ENCODE results near the gene ABHD16B.
A peak's percentile ranks its signal among the peaks of the same experiment; 100 is the strongest.
"Not testable (repeated sequence)": the region's sequence is repeated elsewhere in the genome, so short reads cannot be mapped to it uniquely, and the experiment has no call there.

The ABHD16B gene

GRCh38 chr20:63855363-63856097 is 5.8 kb upstream of the ABHD16B start:
- no peak for DNase-seq

GRCh38 chr20:63856098-63856511 is 5.2 kb upstream of the ABHD16B start:
- no peak for DNase-seq

GRCh38 chr20:63857764-63858392 is 3.4 kb upstream of the ABHD16B start:
- no peak for DNase-seq

GRCh38 chr20:63858393-63859165 is 2.7 kb upstream of the ABHD16B start:
- DNase-seq = peak in 1 of 2 experiments; percentile 35

GRCh38 chr20:63859166-63859699 is 2.1 kb upstream of the ABHD16B start:
- DNase-seq = no peak

- no peak for DNase-seq
Measured at GRCh38 chr20:63860325-63861051, 810 bp upstream of the ABHD16B start.

- DNase-seq = no peak
Measured at GRCh38 chr20:63861981-63862901, 943 bp downstream of the ABHD16B start.

- no peak for DNase-seq
Measured at GRCh38 chr20:63863021-63863797, 1.9 kb downstream of the ABHD16B start.

GRCh38 chr20:63863798-63864544 is 2.7 kb downstream of the ABHD16B start:
- peak; percentile 35 to 77 for DNase-seq

- no peak for DNase-seq
Measured at GRCh38 chr20:63864545-63864977, 3.3 kb downstream of the ABHD16B start.

- peak; percentile 99 for DNase-seq
Measured at GRCh38 chr20:63864978-63865640, 3.8 kb downstream of the ABHD16B start, which contains the start of gene TPD52L2. TPD52L2 (plus strand) TSS chr20:63865270; CDS start chr20:63865366, 96 bp downstream.

GRCh38 chr20:63867042-63867441 is 5.7 kb downstream of the ABHD16B start:
- DNase-seq = not testable (repeated sequence)

GRCh38 chr20:63868264-63868663 is 7.0 kb downstream of the ABHD16B start:
- no peak for DNase-seq

GRCh38 chr20:63873477-63873971 is 12.2 kb downstream of the ABHD16B start:
- DNase-seq = no peak

GRCh38 chr20:63874241-63874640 is 12.9 kb downstream of the ABHD16B start:
- DNase-seq = not testable (repeated sequence)

GRCh38 chr20:63876489-63877036 is 15.3 kb downstream of the ABHD16B start:
- DNase-seq = no peak

- no peak for DNase-seq
Measured at GRCh38 chr20:63877755-63878470, 16.6 kb downstream of the ABHD16B start.

Measured in NCI-H524 (cell line).